ENCODE results near the gene HEYL. TPM values are rescaled to one million over a fixed set of nuclear protein-coding genes. Genes with fewer than 3 reads are reported as not detected.

HEYL gene
- total and polyA plus RNA-seq, 9 of the 15 experiments (the other 6 are each of a cell fraction or from before 2014, with no cell fraction given), result 0.13 to 0.89 (median 0.25) TPM

DNA sequence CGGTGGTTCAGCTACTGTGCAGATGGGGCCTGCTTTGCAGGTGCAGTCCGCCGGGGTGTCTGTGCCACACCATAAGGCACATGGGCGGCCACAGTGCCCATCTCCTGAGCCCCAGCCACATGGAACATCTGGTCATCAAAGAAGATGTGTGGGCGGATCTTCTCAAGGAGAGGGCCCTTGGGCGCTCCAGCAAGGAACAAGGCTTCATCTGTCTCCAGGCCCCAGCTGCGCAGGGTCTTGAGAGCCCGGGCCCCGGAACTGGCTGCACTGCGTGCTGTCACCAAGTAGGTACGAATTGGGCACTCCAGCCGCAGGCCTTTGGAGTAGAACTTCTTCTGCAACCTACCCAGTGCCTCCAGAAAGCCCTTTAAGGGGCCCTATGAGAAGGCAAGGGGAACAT is 19.7 kb upstream of the HEYL start (continued):
- TF ChIP-seq, protein P1, sequence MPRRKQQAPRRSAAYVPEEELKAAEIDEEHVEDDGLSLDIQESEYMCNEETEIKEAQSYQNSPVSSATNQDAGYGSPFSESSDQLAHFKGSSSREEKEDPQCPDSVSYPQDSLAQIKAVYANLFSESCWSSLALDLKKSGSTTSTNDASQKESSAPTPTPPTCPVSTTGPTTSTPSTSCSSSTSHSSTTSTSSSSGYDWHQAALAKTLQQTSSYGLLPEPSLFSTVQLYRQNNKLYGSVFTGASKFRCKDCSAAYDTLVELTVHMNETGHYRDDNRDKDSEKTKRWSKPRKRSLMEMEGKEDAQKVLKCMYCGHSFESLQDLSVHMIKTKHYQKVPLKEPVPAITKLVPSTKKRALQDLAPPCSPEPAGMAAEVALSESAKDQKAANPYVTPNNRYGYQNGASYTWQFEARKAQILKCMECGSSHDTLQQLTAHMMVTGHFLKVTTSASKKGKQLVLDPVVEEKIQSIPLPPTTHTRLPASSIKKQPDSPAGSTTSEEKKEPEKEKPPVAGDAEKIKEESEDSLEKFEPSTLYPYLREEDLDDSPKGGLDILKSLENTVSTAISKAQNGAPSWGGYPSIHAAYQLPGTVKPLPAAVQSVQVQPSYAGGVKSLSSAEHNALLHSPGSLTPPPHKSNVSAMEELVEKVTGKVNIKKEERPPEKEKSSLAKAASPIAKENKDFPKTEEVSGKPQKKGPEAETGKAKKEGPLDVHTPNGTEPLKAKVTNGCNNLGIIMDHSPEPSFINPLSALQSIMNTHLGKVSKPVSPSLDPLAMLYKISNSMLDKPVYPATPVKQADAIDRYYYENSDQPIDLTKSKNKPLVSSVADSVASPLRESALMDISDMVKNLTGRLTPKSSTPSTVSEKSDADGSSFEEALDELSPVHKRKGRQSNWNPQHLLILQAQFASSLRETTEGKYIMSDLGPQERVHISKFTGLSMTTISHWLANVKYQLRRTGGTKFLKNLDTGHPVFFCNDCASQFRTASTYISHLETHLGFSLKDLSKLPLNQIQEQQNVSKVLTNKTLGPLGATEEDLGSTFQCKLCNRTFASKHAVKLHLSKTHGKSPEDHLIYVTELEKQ (CRISPR knock-in tag; IDR thresholded peaks at IDR 0.05), result no peak

DNA sequence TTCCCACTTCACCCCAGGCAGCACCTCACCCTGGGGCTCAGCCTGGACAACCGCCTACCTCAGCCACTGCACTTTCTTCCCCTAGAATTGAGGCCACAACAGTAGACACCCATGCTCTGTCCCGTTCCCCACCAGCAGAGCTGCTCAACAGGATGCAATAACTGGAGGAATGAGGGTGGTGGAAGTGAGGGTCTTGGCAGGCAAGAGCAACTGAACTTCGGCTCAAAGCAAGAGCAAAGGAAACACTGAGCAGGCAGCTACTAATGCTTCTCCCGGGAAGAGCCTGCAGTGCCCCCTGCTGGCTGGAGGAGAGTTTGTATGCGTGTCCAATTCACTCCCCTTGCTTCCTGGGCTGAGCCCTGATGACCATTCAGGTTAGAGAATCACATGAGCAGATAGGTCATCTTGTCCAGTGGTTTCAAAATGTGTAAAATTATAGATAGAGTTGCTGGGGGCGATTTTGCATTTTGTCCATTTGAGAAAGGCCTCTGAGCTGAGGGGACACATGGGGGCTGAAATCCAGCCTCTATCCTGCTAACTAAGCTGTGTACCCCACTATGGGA is 18.6 kb upstream of the HEYL start:
- Histone ChIP-seq H3K4me3 (no peak overlapping the region), H3K79me2 (ENCODE audit: control insufficient read depth, insufficient read depth, low read length) (no peaks in the 10 kb centered on the region), H2AFZ (ENCODE audit: low read depth, low read length) (peak overlapping the region; percentile 99), H3K4me2 (ENCODE audit: insufficient read depth, low read length) (peak overlapping the region; percentile 72), H3K27ac (ENCODE audit: extremely low read depth, low read depth, low read length) (no peak overlapping the region), H3K9ac (ENCODE audit: insufficient read depth in 1 of 2, low read depth in 2 of 2, low read length in 2 of 2) (peak overlapping the region in 1 of 2 experiments; percentile 37; a peak in 1 of 4 replicates), H3K9me1 (ENCODE audit: control insufficient read depth, insufficient read depth, low read length) (no peaks in the 10 kb centered on the region), H3K36me3 (ENCODE audit: control insufficient read depth, insufficient read depth, low read length) (no peaks in the 10 kb centered on the region), H3K9me3 (replicated peaks; ENCODE audit: control insufficient read depth, insufficient read depth, low read depth, low read length) (no peaks in the 10 kb centered on the region), H4K20me1 (replicated peaks; ENCODE audit: control insufficient read depth, insufficient read depth, low read length) (no peaks in the 10 kb centered on the region), H3K4me1 (replicated peaks in 1 of 2; ENCODE audit: control insufficient read depth in 2 of 2, insufficient read depth in 2 of 2, low read length in 2 of 2) (peaks cover 7 to 10% of the 10 kb centered on the region in 2 experiments; a peak in 2 of 5 replicates), H3K27me3 (ENCODE audit: control insufficient read depth in 2 of 2, insufficient read depth in 2 of 2, low read length in 2 of 2) (peaks cover 3 to 37% of the 10 kb centered on the region in 2 experiments; a peak in 2 of 5 replicates)
- in situ Hi-C loops (cut with MboI) (no loop called here), intact Hi-C loops (cut with micrococcal nuclease) (loop anchor here (1.0 to 5.0 kb wide), 2 partner anchors 62 to 151 kb away; no protein-coding TSS in a partner anchor)
- BruUV-seq (replicated peaks), result no TSS peak
- DNase-seq (ENCODE audit: extremely low read depth in 1 of 4, low spot score in 3 of 4), result peak; percentile 79 to 90 (median 86)
- ChIA-PET CTCF (ENCODE audit: low intra/inter-chr PET ratio) (interaction anchor here (0.6 to 3.7 kb wide), 4 partner anchors 14 to 76 kb away, joined by 4 to 27 read pairs (median 4); no protein-coding TSS in a partner anchor), POLR2A (interaction anchor here (0.6 to 1.8 kb wide), 13 partner anchors 8 to 1661 kb away, joined by 3 to 8 read pairs (median 3); no protein-coding TSS in a partner anchor)
- peak; percentile 96 for FAIRE-seq
- peak; percentile 96 for ATAC-seq
- WGBS (ENCODE audit: insufficient coverage, low coverage, missing lambda C conversion rate), result 20% methylated on average over 6 of the region's 6 CpGs
- TF ChIP-seq BCOR (IDR thresholded peaks at IDR 0.05) (no peak), NEUROD1 (IDR thresholded peaks at IDR 0.05; ENCODE audit: borderline replicate concordance, low read depth, low read length, partially characterized antibody) (peak; percentile 25), CTBP1 (IDR thresholded peaks at IDR 0.05; ENCODE audit: borderline replicate concordance) (peak; percentile 36; the same call in 1 of the 2 replicates), EP300 (IDR thresholded peaks at IDR 0.05; ENCODE audit: low read length) (no peak), GATAD2B (IDR thresholded peaks at IDR 0.05; ENCODE audit: borderline replicate concordance) (no peak), ZNF134 (CRISPR knock-in tag; conservative IDR thresholded peaks at IDR 0.05) (no peak), TOE1 (IDR thresholded peaks at IDR 0.05; ENCODE audit: borderline replicate concordance) (0 out of 2 replicates have a peak, but pooled peaks have one; percentile 51), TOE1 (CRISPR knock-in tag; IDR thresholded peaks at IDR 0.05; ENCODE audit: borderline replicate concordance, low read depth) (no peak), MEF2D (tag; conservative IDR thresholded peaks at IDR 0.05; ENCODE audit: low read depth) (0 out of 2 replicates have a peak, but pooled peaks have one; percentile 20), MTA2 (IDR thresholded peaks at IDR 0.05; ENCODE audit: low read depth) (no peak), MTF1 (CRISPR knock-in tag; IDR thresholded peaks at IDR 0.05; ENCODE audit: borderline replicate concordance) (no peak)
- TF ChIP-seq, protein P2, sequence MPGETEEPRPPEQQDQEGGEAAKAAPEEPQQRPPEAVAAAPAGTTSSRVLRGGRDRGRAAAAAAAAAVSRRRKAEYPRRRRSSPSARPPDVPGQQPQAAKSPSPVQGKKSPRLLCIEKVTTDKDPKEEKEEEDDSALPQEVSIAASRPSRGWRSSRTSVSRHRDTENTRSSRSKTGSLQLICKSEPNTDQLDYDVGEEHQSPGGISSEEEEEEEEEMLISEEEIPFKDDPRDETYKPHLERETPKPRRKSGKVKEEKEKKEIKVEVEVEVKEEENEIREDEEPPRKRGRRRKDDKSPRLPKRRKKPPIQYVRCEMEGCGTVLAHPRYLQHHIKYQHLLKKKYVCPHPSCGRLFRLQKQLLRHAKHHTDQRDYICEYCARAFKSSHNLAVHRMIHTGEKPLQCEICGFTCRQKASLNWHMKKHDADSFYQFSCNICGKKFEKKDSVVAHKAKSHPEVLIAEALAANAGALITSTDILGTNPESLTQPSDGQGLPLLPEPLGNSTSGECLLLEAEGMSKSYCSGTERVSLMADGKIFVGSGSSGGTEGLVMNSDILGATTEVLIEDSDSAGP (CRISPR knock-in tag; IDR thresholded peaks at IDR 0.05), result no peak
- TF ChIP-seq, protein P3, sequence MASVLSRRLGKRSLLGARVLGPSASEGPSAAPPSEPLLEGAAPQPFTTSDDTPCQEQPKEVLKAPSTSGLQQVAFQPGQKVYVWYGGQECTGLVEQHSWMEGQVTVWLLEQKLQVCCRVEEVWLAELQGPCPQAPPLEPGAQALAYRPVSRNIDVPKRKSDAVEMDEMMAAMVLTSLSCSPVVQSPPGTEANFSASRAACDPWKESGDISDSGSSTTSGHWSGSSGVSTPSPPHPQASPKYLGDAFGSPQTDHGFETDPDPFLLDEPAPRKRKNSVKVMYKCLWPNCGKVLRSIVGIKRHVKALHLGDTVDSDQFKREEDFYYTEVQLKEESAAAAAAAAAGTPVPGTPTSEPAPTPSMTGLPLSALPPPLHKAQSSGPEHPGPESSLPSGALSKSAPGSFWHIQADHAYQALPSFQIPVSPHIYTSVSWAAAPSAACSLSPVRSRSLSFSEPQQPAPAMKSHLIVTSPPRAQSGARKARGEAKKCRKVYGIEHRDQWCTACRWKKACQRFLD (CRISPR knock-in tag; IDR thresholded peaks at IDR 0.05), result 0 out of 2 replicates have a peak, but pooled peaks have one; percentile 30

All from K562 (cell line).